C1 segment of cervical spinal cord (tissue), 14 donors: Measurements from ENCODE around the gene KRT28.
"Not testable (repeated sequence)": the region's sequence is repeated elsewhere in the genome, so short reads cannot be mapped to it uniquely, and the experiment has no call there.

ENCODE experiments used
- DNase-seq, 14 donors: peaks; one replicate each; lab custom pipeline; 2025; lab: John Stamatoyannopoulos, UW

KRT28 gene

DNA sequence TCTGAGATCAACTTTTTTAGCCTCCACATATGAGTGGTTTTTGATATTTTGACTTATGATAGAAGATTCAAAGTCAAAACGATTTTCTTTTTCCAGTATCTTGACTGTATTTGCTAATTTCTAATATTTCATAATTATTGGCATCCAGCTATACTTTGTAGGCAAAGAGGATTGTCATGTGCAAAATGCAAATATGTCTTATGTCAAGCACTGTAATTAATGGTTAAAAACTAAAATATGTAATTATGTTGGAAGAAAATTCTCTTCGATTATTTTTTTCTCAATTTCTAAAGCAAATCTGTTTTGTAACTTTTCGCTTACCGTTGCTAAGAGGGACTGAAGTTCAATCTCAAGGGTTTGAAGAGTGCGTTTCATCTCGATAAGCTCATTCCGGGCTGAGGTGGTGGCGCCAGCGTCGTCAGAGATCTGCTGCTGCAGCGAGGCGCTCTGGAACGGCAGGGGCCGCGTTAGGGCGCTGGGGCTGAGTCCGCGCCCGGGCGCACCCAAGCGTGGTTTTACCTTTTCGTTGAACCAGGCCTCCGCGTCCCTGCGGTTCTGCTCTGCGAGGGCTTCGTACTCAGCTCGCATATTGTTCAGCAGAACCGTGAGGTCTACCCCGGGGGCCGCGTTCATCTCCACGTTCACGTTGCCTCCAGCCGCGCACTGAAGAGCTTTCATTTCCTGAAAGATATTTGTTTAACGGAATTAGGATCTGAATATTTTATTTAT lies 20.4 kb downstream of the KRT28 start:
- DNase-seq: no peak

DNA sequence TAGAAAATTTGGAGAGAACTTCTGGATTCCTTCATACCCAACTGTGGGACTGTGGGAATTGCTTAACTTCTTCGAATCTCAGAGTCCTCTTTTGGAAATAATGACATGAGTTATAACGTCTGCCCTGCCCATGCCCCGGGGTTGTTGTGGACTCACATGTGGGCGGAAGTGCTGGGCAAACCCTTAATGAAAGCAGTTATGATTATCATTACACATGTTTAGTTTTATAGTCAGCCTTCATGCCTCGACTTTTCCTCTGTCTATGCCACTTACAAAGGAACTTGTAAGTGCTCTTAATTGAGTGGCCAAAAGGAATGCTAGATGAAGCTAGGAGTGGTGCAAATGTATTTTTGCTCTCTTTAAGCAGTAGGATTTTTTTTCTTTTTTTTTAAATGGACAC lies 21.3 kb downstream of the KRT28 start:
- DNase-seq: no peak

DNA sequence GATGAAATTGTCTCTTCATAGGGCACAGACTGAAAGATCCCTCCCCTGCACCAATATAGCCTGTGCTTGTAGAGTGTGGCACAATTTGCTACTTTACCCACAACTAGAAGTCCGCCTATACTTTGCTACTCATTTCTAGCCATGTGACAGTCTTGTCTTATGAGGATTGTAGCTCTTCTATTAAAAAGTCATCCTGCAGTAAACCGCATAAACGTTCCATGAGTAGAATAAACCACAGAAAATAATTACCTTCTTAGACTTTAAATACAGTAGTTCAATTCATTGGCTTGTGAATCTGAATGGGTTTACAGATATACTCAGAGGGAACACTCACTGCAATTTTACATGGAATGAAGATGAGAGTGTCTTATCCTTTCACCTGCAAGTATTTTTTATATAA lies 21.8 kb downstream of the KRT28 start:
- no peak for DNase-seq

DNA sequence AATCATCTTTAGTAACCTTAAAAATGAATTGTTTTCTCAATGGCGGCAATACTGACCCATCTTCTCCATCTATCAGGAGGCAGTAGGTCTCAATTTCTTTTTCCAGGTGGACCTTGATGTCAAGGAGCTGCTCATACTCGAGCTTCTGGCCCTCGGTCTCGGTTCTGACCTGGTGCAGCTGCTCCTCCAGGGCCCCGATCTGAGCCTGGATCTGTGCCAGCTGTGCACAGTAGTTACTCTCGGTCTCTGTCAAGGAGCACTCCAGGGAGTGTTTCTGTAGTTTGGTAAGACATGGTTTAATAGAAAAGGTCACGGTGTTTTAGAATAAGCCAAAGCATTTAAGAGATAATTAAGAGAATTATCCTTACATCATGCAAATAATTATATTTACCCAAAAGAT lies 22.3 kb downstream of the KRT28 start:
- DNase-seq: no peak

DNA sequence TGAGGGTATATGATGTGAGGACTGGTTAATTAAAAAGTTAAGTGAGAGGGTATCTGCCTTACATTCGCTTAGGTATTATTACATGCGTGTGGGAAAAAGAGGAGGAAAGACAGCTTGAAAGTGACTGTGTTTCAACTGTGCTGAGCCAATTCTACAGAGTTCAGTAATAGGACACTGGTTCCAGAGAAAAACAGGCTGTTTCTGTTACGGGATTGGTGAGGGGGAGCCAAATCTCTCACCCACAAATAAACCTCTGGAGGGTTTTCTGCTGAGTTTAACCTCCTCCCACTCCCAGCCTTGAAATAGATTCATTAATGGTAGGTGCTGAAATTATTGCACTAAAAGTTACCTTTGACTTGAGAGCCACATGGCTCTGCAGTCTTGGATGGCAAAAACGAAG lies 23.8 kb downstream of the KRT28 start:
- DNase-seq: no peak

DNA sequence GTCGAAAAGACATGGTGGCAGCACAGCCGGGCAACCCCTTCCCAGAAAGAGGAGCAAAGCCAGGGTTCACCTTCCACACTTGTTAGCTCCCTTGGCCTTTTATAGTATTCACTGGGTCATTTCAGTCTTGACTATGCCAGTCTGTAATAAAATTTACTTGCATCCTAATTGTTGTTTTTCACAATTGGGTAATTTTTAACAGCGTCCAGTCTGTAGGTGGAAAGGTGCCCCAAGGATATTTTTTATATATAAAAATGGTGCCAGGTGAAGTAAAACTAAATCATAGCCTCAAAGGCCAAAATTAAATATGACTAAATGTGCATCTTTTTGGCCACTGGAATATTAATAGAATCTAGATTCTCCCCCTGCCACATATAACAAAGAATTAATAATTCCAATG lies 27.7 kb downstream of the KRT28 start, which contains the start of gene KRT26:
Gene KRT26, minus strand, starts transcription at position 101 of the 400 bp plus-strand sequence. Its CDS starts 88 bp downstream, at position 13.
- DNase-seq: no peak

DNA sequence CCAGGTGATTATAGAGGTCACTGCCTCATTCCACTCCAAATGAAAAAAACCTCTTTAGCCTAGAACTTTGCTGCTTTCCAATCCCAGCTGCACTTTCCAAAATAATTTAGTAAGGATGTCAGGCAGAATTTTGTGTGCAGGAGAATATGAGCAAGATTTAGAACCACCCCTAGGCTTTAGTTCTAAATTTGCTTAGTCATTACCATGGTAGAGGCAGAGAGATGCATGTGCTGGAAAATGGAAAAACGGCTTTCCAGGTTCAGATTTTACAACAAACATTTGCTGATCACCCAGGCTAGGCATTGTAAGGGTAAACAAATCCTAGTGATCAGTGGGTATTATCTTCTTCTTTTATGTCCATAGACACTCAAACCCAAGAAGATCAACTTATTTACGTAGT lies 34.1 kb downstream of the KRT28 start:
- DNase-seq: no peak

DNA sequence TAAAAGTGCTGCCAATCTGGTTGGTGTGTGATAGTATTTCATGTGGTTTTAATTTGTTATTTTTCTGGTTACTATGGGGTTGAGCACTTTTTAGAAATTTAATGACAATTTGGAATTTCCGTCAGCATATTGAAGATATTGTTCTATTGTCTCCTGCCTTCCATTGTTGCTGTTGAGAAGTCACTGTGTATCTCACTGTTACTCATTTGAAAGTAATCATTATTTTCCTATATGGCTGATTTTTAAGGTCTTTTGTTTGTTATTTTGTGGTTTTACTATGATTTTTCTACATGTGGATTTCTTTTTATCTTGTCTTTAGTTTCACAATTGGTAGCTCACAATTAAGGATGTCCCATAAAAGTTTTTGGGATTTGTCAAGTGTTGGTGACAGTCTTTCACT lies 36.0 kb downstream of the KRT28 start:
- no peak for DNase-seq

DNA sequence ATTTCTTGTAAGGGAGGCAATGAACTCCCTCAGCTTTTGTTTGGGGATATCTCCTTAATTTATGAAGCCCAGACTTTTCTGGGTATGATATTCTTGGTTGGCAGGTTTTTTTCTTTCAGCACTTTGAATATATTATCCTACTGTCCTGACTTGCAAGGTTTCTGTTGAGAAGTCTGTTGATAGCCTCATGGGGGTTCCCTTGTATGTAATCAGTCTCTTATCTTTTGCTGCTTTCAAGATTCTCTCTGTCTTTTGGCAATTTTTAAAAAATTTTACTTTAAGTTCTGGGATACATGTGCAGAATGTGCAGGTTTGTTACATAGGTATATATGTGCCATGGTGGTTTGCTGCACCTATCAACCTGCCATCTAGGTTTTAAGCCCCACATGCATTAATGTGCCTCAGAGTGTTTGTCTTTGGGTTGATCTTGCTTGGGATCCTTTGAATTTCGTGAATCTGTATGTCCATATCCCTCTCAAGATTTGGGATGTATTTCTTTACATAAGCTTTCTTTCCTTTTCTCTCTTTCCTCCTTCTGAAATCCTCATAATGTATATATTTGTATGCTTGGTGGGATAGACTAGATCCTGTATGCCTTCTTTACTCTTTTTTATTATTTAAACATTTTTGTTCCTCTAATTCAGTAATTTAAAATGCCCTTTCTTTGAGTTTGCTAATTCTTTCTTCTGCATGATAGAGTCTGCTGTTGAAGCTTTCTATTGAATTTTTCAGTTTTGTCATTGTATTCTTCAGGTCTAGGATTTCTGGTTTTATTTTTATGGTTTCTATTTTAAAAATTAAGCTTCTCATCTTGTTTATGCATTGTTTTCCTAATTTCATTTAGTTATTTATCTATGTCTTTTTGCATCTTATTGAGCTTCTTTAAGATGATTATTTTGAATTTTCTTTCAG lies 39.4 kb downstream of the KRT28 start:
- no peak for DNase-seq

DNA sequence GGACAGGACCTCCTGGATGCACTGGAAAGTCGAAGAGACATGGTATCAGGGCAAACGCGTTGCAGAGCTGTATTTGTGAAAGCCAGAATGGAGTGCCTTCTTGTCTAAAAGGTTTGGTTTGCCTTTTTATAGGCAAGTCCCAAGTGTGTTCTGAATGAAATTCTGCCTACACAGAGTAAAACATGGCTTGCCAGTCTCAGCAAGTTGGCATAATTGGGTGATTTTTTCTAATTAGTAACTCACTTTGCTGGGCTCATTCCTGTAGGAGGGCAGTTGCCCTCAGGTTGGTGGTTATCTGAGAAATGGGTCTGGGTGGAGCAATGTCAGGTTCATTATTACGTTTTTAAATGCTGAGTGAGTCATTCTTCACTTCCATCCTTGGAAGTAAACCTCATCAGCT lies 44.5 kb downstream of the KRT28 start, which contains the start of gene KRT25:
Gene KRT25, minus strand, starts transcription at position 101 of the 400 bp plus-strand sequence. Its CDS starts 60 bp downstream, at position 41.
- DNase-seq: no peak

DNA sequence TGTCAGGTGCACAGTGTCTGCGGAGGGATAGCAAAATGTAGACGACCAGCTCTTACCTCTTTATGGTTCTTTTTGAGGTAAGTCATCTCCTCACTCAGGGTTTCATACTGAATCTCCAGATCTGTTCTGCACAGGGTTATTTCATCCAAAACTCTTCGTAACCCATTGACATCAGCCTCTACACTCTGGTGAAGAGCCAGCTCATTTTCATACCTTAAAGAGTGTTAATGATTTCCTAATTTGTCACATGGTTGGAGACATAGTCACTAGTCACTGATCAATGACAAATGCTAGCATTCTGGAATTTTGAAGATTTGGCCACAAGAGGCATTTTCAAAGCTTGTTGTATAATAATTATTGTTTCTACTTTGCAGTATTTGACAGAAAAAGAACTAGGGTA lies 46.0 kb downstream of the KRT28 start:
- DNase-seq: no peak

DNA sequence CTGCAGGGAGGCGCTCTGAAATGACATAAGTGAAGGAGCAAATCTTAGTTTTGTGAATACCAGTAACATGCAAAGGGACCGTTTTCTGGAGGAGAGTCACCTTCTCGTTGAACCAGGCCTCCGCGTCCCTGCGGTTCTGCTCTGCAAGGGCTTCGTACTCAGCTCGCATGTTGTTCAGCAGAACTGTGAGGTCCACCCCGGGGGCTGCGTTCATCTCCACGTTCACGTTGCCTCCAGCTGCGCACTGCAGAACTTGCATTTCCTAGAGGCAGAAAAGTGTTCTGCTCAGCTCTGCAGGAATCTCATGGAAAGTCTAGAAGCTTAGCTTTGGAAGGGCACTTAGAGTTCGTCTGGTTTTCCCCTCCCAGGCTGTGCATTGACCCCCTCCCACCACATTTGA lies 48.7 kb downstream of the KRT28 start:
- no peak for DNase-seq

DNA sequence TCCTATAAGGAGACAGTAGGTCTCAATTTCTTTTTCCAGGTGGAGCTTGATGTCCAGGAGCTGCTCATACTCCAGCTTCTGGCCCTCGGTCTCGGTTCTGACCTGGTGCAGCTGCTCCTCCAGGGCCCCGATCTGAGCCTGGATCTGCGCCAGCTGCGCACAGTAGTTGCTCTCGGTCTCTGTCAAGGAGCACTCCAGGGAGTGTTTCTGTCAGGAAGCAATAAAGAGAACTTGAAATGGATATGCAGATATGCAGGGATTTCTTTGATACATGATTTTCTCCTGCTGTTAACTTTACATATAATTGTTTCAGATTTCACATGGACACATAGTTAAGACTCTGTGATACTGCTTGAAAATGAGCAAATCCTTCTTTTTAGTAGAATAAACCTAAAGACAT lies 49.4 kb downstream of the KRT28 start:
- DNase-seq: no peak

DNA sequence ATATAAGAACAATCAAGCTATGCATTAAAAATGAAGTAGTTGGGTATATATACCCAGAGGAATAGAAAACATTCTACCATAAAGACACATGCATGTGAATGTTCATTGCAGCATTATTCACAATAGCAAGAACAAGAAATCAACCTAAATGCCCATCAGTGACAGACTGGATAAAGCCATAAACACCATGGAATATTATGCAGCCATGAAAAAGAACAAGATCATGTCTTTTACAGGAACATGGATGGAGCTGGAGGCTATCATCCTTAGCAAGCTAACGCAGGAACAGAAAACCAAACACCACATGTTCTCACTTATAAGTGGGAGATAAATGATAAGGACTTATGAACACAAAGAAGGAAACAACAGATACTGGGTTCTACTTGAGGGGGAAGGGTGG lies 51.1 kb downstream of the KRT28 start:
- not testable (repeated sequence) for DNase-seq
